GM18502 (cell line): Measurements from ENCODE around the gene NPVF.
A peak's percentile ranks its signal among the peaks of the same experiment; 100 is the strongest.

Experiments used
- ATAC-seq: cut with Tn5 transposase; IDR thresholded peaks from one replicate; pipeline ENCODE4 v1.9.1; 2021; ENCODE audit warnings: mild to moderate bottlenecking; ENCODE audit not compliant: unreplicated experiment, poor library complexity

The NPVF gene

DNA sequence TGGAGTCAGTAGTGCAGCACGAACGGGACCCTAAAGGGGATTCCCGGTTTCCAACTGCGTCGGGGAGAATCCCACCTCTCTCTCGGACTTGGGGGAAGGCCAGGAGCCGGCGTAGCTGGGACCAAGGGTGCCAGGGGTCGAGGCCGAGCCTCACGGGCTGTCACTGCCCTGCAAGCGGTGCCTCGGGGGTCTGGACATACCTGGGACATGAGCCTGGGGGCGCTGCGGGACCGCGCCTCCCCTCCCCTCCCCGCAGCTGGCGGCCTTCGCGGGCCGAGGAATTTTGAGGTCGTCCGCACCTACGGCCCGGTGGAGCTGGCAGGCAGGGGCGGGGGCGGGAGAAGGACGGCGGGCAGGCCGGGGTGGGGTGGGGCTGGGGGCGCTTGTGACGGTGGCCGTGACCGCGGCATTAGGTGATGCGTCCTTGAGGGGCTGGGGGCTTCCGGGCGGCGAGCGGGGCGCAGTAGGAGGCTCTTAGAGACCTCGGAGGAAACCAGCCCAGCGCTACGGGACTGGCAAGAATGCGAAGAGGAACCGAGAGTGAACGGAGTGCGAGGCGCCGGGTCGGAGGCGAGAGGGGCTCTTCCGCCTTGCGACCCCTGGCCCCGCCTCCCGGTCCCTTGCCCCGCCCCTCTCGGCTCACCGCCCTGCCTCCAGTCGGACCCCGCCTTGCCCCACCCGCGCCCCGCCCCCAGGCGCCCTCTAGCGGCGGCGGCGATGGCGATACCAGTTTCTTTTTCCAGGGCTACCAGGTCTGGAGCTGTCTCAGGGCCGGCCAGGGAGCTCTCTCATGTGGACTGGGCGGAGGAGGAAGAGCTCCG, 48.3 kb downstream of the NPVF start:
- ATAC-seq, result peak; percentile 95

DNA sequence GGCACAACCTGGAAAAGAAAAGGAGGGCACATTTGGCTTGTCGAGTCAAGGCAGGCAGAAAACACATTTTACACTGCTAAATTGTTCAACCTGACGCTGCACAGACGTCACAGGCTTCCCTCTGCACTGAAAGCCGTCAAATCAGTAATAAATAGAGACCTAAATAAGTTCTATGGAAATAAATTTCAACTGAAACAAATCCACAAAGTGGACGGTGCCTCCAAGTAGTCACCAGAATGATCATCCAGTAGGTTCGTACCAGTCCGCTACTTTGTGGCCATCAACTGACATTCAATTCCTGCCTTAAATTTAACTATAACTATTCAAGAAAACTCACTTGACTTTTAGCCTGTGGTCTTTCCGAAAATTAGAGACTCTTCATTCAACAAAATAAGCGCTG, 49.0 kb downstream of the NPVF start:
- no peak for ATAC-seq
